C4-2B (cell line): ENCODE measurements around the gene LAMB2.
A peak's percentile ranks its signal among the peaks of the same experiment; 100 is the strongest.

ENCODE experiments used
- CTCF ChIP-seq: fragments of 450-650 bp; conservative IDR thresholded peaks from 2 replicates; pipeline ENCODE4 v1.5.1; 2017; ENCODE audit warnings: mild to moderate bottlenecking
- ZFX ChIP-seq: fragments of 450-650 bp; IDR thresholded peaks from 2 replicates; pipeline ENCODE4 v1.6.1; 2017

- TF ChIP-seq CTCF (no peak; the same call in 1 of the 2 replicates), ZFX (peak; percentile 32; the same call in 1 of the 2 replicates)
These were observed at the start of gene LAMB2 for GRCh38 chr3:49132437-49133225.
